A673 (cell line): Measurements from ENCODE around the gene EVA1C.

Experiments used
- CTCF ChIP-seq: fragments of 300-800, 200-600 bp; sonication (generic); conservative IDR thresholded peaks from 2 replicates; pipeline ENCODE4 v1.5.1; 2017; ENCODE audit warnings: low read depth, mild to moderate bottlenecking, antibody characterized with exemption, low read length, moderate library complexity, mixed read lengths
- EZH2 ChIP-seq: fragments of 200-600 bp; sonication (generic); IDR thresholded peaks from 2 replicates; pipeline ENCODE4 v1.6.1; 2017; ENCODE audit warnings: borderline replicate concordance, low read depth, mild to moderate bottlenecking, mixed read lengths, antibody characterized with exemption, low read length; ENCODE audit not compliant: poor library complexity, severe bottlenecking

- TF ChIP-seq CTCF (peak; percentile 61), EZH2 (no peak)
Observed at GRCh38 chr21:32562426-32562825, 149.9 kb downstream of the EVA1C start.
